ENCODE results near the gene ATP6AP1. TPM values are rescaled to one million over a fixed set of nuclear protein-coding genes. Genes with fewer than 3 reads are reported as not detected.

Gene ATP6AP1
- total and polyA plus RNA-seq, 10 of the 15 experiments (the other 5 are each of a cell fraction or from before 2014, with no cell fraction given), result 4.5 to 56.4 (median 32.0) TPM

DNA sequence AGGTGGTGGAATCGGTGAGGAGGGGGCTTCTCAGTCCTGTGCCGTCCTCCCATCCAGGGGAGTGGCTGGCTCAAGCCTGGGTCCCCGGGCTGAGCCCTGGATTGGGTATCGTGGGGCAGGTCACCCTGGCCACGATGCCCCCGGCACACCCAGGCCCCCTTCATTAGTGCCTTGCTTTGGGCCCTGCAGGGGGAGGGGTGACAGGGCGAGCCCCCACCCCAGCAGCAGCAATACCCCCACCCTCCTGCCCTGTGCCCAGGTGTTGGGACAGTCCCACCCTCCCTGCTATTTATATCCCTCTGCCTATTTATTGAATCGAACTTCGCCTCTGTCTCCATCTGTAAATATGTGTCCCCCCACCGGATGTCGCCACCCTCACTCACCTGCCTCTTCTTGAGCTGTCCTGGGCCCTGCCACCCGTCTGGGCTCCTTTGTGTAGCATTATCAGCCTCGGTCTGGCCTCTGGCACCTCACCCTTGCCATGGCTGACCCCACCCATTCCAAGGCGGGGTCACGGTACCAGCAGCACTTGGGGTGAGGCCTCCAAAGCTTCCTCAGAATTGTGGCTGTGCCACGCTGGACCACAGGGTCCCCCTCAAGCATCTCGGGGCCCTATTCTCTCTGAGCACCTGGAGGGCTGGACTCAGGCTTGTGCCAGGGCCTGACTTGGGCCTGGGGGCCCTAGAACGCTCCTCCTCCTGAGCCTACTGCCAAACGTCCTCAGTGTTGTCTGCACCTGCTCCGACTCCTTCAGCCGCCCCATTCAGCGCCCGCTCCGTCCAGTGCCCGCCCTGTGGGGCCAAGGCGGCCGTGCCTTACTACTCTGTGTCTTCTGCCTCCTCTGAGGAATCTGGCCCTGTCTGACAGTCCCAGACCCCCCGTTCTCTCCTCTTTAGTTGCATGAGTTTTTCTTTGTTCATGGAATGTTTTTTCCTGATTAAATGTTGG lies 44.5 kb downstream of the ATP6AP1 start:
- no peak overlapping the region for H3K9ac ChIP-seq (ENCODE audit: control insufficient read depth, insufficient read depth, low read length)

More for the DNA sequence above, 44.5 kb downstream of the ATP6AP1 start:
- in situ Hi-C loops (cut with MboI) (no loop called here), intact Hi-C loops (cut with micrococcal nuclease; ENCODE audit: unreplicated experiment) (no loop called here)
- Histone ChIP-seq H3K4me3 (no peak overlapping the region), H3K36me3 (ENCODE audit: control insufficient read depth in 2 of 2, insufficient read depth in 2 of 2, low read length in 1 of 2) (no peaks in the 10 kb centered on the region; a peak in 1 of 4 replicates), H3K9me3 (replicated peaks; ENCODE audit: control insufficient read depth, insufficient read depth, low read length) (no peaks in the 10 kb centered on the region; the same call in 2 of the 3 replicates), H3K79me2 (ENCODE audit: control insufficient read depth, insufficient read depth, low read length) (no peaks in the 10 kb centered on the region), H2AFZ (ENCODE audit: control insufficient read depth, low read depth, low read length) (no peak overlapping the region), H3K4me1 (ENCODE audit: control insufficient read depth, insufficient read depth, low read length) (no peaks in the 10 kb centered on the region), H3K27me3 (replicated peaks in 1 of 2; ENCODE audit: control insufficient read depth in 2 of 2, insufficient read depth in 2 of 2, low read length in 1 of 2) (no peaks in the 10 kb centered on the region), H3K4me2 (ENCODE audit: control insufficient read depth, insufficient read depth) (no peak overlapping the region), H4K20me1 (ENCODE audit: control insufficient read depth, insufficient read depth) (no peaks in the 10 kb centered on the region), H3K27ac (ENCODE audit: control insufficient read depth, insufficient read depth) (no peak overlapping the region)
- TF ChIP-seq, protein P1, sequence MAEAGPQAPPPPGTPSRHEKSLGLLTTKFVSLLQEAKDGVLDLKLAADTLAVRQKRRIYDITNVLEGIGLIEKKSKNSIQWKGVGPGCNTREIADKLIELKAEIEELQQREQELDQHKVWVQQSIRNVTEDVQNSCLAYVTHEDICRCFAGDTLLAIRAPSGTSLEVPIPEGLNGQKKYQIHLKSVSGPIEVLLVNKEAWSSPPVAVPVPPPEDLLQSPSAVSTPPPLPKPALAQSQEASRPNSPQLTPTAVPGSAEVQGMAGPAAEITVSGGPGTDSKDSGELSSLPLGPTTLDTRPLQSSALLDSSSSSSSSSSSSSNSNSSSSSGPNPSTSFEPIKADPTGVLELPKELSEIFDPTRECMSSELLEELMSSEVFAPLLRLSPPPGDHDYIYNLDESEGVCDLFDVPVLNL (IDR thresholded peaks at IDR 0.05; ENCODE audit: low read depth, low read length), result no peak
- no peak for TF ChIP-seq MYB (IDR thresholded peaks at IDR 0.05; ENCODE audit: borderline replicate concordance, low read depth, low read length)
- no peak for TF ChIP-seq SUZ12 (IDR thresholded peaks at IDR 0.05; ENCODE audit: unreplicated experiment)
- no peak for TF ChIP-seq CEBPB (IDR thresholded peaks at IDR 0.05; ENCODE audit: borderline replicate concordance in 1 of 2, low read depth in 2 of 2, low read length in 2 of 2)
- TF ChIP-seq BHLHE40 (IDR thresholded peaks at IDR 0.05; ENCODE audit: borderline replicate concordance in 1 of 2, low read depth in 2 of 2, low read length in 1 of 2), result no peak
- no peak for TF ChIP-seq BRCA1 (IDR thresholded peaks at IDR 0.05; ENCODE audit: low read depth, low read length)
- TF ChIP-seq RAD51 (IDR thresholded peaks at IDR 0.05), result no peak
- no peak for TF ChIP-seq IRF4 (IDR thresholded peaks at IDR 0.05; ENCODE audit: low read depth, low read length)
- TF ChIP-seq, protein P2, sequence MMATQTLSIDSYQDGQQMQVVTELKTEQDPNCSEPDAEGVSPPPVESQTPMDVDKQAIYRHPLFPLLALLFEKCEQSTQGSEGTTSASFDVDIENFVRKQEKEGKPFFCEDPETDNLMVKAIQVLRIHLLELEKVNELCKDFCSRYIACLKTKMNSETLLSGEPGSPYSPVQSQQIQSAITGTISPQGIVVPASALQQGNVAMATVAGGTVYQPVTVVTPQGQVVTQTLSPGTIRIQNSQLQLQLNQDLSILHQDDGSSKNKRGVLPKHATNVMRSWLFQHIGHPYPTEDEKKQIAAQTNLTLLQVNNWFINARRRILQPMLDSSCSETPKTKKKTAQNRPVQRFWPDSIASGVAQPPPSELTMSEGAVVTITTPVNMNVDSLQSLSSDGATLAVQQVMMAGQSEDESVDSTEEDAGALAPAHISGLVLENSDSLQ (IDR thresholded peaks at IDR 0.05), result no peak
- TF ChIP-seq HDGF (IDR thresholded peaks at IDR 0.05), result no peak
- no peak for DNase-seq (ENCODE audit: low read depth, low spot score)
- POLR2A ChIA-PET, result no interaction called here
- WGBS (ENCODE audit: insufficient coverage, insufficient replicate concordance, low lambda C conversion rate, missing lambda C conversion rate), result 65% methylated on average over 28 of the region's 28 CpGs
- no peak for FAIRE-seq
- SMC1A ChIA-PET (ENCODE audit: uncharacterized antibody, unreplicated experiment), result no interaction called here
- ATAC-seq, result no peak; the same call in 2 of the 3 replicates
- CTCF ChIA-PET, result no interaction called here
- RAD21 ChIA-PET (ENCODE audit: unreplicated experiment), result interaction anchor here (0.6 kb wide), 1 partner anchor 503 kb away, joined by 3 read pairs; no protein-coding TSS in a partner anchor
- no TSS peak for BruUV-seq (replicated peaks)

Data from GM12878 (cell line).